Measurements from ENCODE around the gene B3GNT9. TPM values are rescaled to one million over a fixed set of nuclear protein-coding genes. Genes with fewer than 3 reads are reported as not detected.

B3GNT9 gene
- total RNA-seq, 3 donors from 2014 or later (not counting 1 experiment from before 2014, with no cell fraction given) = 0.80 to 1.3 (median 1.0) TPM

DNA sequence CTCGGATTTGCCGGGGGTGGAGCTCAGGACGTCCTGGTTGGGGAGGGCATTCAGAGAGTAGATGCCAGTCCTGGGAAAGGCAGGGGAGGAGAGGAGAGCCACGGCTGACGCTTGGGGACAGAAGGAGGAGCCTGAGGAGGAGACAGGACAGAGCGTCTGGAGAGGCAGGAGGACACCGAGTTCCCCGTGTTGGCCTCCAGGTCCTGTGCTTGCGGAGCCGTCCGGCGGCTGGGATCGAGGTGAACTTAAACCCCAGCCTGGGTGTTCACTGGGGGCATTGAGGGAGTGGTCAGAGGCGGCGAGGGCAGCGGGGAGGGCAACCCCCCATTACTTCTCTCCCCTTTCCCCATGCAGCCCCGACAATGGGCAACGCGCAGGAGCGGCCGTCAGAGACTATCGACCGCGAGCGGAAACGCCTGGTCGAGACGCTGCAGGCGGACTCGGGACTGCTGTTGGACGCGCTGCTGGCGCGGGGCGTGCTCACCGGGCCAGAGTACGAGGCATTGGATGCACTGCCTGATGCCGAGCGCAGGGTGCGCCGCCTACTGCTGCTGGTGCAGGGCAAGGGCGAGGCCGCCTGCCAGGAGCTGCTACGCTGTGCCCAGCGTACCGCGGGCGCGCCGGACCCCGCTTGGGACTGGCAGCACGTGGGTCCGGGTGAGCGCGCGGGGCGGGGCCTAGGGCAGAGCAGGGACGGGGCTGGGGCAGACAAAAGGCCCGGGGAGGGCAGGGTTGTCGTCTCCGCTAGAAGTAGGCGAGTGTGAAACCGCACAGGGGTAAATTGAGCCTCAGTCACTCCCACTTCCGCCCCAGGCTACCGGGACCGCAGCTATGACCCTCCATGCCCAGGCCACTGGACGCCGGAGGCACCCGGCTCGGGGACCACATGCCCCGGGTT lies 23.3 kb upstream of the B3GNT9 start:
- no peaks in the 10 kb centered on the region for H3K9me3 Mint-ChIP-seq
- H3K4me1 Mint-ChIP-seq = peaks cover 36 to 66% of the 10 kb centered on the region in 2 donors
- Histone ChIP-seq H3K4me3 (ENCODE audit: low read length) (peak overlapping the region; percentile 38), H3K4me1 (ENCODE audit: control insufficient read depth, insufficient read depth, low read length) (peaks cover 57% of the 10 kb centered on the region), H3K9me3 (ENCODE audit: control insufficient read depth, insufficient read depth, low read length) (no peaks in the 10 kb centered on the region), H3K27ac (ENCODE audit: low read length) (no peak overlapping the region), H3K36me3 (ENCODE audit: control insufficient read depth, insufficient read depth, low read length) (no peaks in the 10 kb centered on the region), H3K27me3 (ENCODE audit: control insufficient read depth, insufficient read depth, low read length) (peaks cover 23% of the 10 kb centered on the region)
- WGBS (ENCODE audit: insufficient coverage) = under 1% methylated on average over 71 of the region's 71 CpGs
- H3K27ac Mint-ChIP-seq = peak overlapping the region in 1 of 2 donors; percentile 89
- TF ChIP-seq, protein P1, sequence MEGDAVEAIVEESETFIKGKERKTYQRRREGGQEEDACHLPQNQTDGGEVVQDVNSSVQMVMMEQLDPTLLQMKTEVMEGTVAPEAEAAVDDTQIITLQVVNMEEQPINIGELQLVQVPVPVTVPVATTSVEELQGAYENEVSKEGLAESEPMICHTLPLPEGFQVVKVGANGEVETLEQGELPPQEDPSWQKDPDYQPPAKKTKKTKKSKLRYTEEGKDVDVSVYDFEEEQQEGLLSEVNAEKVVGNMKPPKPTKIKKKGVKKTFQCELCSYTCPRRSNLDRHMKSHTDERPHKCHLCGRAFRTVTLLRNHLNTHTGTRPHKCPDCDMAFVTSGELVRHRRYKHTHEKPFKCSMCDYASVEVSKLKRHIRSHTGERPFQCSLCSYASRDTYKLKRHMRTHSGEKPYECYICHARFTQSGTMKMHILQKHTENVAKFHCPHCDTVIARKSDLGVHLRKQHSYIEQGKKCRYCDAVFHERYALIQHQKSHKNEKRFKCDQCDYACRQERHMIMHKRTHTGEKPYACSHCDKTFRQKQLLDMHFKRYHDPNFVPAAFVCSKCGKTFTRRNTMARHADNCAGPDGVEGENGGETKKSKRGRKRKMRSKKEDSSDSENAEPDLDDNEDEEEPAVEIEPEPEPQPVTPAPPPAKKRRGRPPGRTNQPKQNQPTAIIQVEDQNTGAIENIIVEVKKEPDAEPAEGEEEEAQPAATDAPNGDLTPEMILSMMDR (IDR thresholded peaks at IDR 0.05) = no peak
- peaks cover 19 to 25% of the 10 kb centered on the region in 2 donors for H3K27me3 Mint-ChIP-seq (ENCODE audit: low read depth in 2 of 2)
- H3K36me3 Mint-ChIP-seq = no peaks in the 10 kb centered on the region
- ATAC-seq (peak; percentile 78 to 84 (median 80)), DNase-seq (peak; percentile 59 to 81)
- peak overlapping the region; percentile 87 for H3K4me3 Mint-ChIP-seq
- intact Hi-C loops (cut with micrococcal nuclease) = loop anchor here (2.0 kb wide), 1 partner anchor 13 kb away; no protein-coding TSS in a partner anchor

DNA sequence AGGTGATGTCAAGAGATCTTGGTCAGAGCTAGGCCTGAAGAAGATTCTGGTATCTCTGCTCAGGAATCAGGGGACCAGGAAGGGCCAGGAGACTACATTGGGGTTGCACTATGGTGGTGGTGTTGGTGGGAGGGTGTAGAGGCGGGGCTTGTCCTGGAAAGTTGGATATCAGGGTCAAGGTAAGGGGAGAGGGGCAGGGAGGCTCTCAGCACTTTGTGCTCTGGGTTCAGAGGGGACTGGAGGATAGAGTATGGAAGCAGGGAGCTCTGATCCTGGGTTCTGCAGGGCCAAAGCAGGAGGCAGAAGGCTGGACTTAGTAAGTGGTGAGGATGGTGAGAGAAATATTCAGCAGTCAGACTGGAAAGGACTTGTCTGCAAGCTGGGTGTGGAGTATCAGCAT lies 22.5 kb upstream of the B3GNT9 start:
- TF ChIP-seq, protein P1 (IDR thresholded peaks at IDR 0.05) = no peak
- Histone ChIP-seq H3K9me3 (ENCODE audit: control insufficient read depth, insufficient read depth, low read length) (no peaks in the 10 kb centered on the region), H3K27ac (ENCODE audit: low read length) (no peak overlapping the region), H3K4me1 (ENCODE audit: control insufficient read depth, insufficient read depth, low read length) (peaks cover 51% of the 10 kb centered on the region), H3K27me3 (ENCODE audit: control insufficient read depth, insufficient read depth, low read length) (peaks cover 30% of the 10 kb centered on the region), H3K4me3 (ENCODE audit: low read length) (no peak overlapping the region), H3K36me3 (ENCODE audit: control insufficient read depth, insufficient read depth, low read length) (no peaks in the 10 kb centered on the region)
- Mint-ChIP-seq H3K27ac (peak overlapping the region in 1 of 2 donors; percentile 89), H3K27me3 (ENCODE audit: low read depth in 2 of 2) (peaks cover 23 to 25% of the 10 kb centered on the region in 2 donors), H3K9me3 (no peaks in the 10 kb centered on the region), H3K4me1 (peaks cover 36 to 62% of the 10 kb centered on the region in 2 donors), H3K36me3 (no peaks in the 10 kb centered on the region), H3K4me3 (peak overlapping the region; percentile 87)
- WGBS (ENCODE audit: insufficient coverage) = 96% methylated on average over 1 of the region's 1 CpG
- DNase-seq (no peak), ATAC-seq (no peak)
- intact Hi-C loops (cut with micrococcal nuclease) = no loop called here

- TF ChIP-seq, protein P1 (IDR thresholded peaks at IDR 0.05) = no peak
- Histone ChIP-seq H3K36me3 (ENCODE audit: control insufficient read depth, insufficient read depth, low read length) (no peaks in the 10 kb centered on the region), H3K4me3 (ENCODE audit: low read length) (no peak overlapping the region), H3K27me3 (ENCODE audit: control insufficient read depth, insufficient read depth, low read length) (peaks cover 49% of the 10 kb centered on the region), H3K27ac (ENCODE audit: low read length) (no peak overlapping the region), H3K4me1 (ENCODE audit: control insufficient read depth, insufficient read depth, low read length) (peaks cover 43% of the 10 kb centered on the region), H3K9me3 (ENCODE audit: control insufficient read depth, insufficient read depth, low read length) (no peaks in the 10 kb centered on the region)
- intact Hi-C loops (cut with micrococcal nuclease) = no loop called here
- no peaks in the 10 kb centered on the region for H3K9me3 Mint-ChIP-seq
- peaks cover 34 to 45% of the 10 kb centered on the region in 2 donors for H3K27me3 Mint-ChIP-seq (ENCODE audit: low read depth in 2 of 2)
- H3K36me3 Mint-ChIP-seq = no peaks in the 10 kb centered on the region
- H3K4me3 Mint-ChIP-seq = peak overlapping the region; percentile 32
- peak overlapping the region in 1 of 2 donors; percentile 53 for H3K27ac Mint-ChIP-seq
- WGBS (ENCODE audit: insufficient coverage) = 61% methylated on average over 13 of the region's 14 CpGs
- no peak for DNase-seq
- H3K4me1 Mint-ChIP-seq = peaks cover 31 to 56% of the 10 kb centered on the region in 2 donors
- no peak for ATAC-seq
These were observed 20.3 kb upstream of the B3GNT9 start for GRCh38 chr16:67170949-67171649.
